Activated T-helper 1 cell treated with anti-CD3 and anti-CD28 coated beads, Interleukin-12 subunit alpha, Interleukin-12 subunit beta, Interleukin-2, Interleukin-4 antibody, amounts not matched to agents 30 ng/mL and 10 ng/mL and 1 ng/mL, durations not matched to agents 14 hours and 24 hours and 36 hours (primary cell): ENCODE measurements around the gene SLC35F3. TPM values are rescaled to one million over a fixed set of nuclear protein-coding genes. Genes with fewer than 3 reads are reported as not detected.
"Not testable (repeated sequence)": the region's sequence is repeated elsewhere in the genome, so short reads cannot be mapped to it uniquely, and the experiment has no call there.

Experiments
- DNase-seq: peaks from one replicate; pipeline ENCODE4 v3.0.0; 2021; ENCODE audit warnings: low spot score
- H3K27ac Mint-ChIP-seq: one replicate; pipeline ENCODE4 v1.8.0; 2021; ENCODE audit warnings: mild to moderate bottlenecking, mixed read lengths
- H3K27me3 Mint-ChIP-seq: one replicate; pipeline ENCODE4 v1.8.0; 2022; ENCODE audit warnings: mild to moderate bottlenecking, moderate library complexity, mixed read lengths; ENCODE audit not compliant: insufficient read depth
- H3K36me3 Mint-ChIP-seq: one replicate; pipeline ENCODE4 v1.8.0; 2021; ENCODE audit warnings: low read depth, mixed read lengths
- H3K4me1 Mint-ChIP-seq: one replicate; pipeline ENCODE4 v1.8.0; 2021; ENCODE audit warnings: low read depth, mixed read lengths
- H3K4me3 Mint-ChIP-seq: one replicate; pipeline ENCODE4 v1.8.0; 2021; ENCODE audit warnings: mild to moderate bottlenecking, moderate library complexity, mixed read lengths
- H3K9me3 Mint-ChIP-seq: one replicate; pipeline ENCODE4 v1.8.0; 2021; ENCODE audit warnings: mixed read lengths
- intact Hi-C: fragments of 100-400 bp; cut with micrococcal nuclease; formaldehyde crosslinking; loops from one replicate; pipeline ENCODE4 v1.15.1; 2024
- total RNA-seq: library from RNA; stranded (reverse); gene quantifications from 2 replicates; pipeline ENCODE4 v1.2.3, GENCODE V29; 2022

Gene SLC35F3
- total RNA-seq, 1 donor from 2014 or later: 7.9 TPM

- Mint-ChIP-seq H3K36me3 (no peaks in the 10 kb centered on the region), H3K27ac (no peak overlapping the region), H3K27me3 (peaks cover 27% of the 10 kb centered on the region), H3K9me3 (no peaks in the 10 kb centered on the region), H3K4me1 (peaks cover 8% of the 10 kb centered on the region), H3K4me3 (no peak overlapping the region)
- intact Hi-C loops: loop anchor here (10.0 kb wide), 1 partner anchor 973 kb away; no protein-coding TSS in a partner anchor
- no peak for DNase-seq
These were observed 207.1 kb downstream of the SLC35F3 start for GRCh38 chr1:234111458-234112142.

DNA sequence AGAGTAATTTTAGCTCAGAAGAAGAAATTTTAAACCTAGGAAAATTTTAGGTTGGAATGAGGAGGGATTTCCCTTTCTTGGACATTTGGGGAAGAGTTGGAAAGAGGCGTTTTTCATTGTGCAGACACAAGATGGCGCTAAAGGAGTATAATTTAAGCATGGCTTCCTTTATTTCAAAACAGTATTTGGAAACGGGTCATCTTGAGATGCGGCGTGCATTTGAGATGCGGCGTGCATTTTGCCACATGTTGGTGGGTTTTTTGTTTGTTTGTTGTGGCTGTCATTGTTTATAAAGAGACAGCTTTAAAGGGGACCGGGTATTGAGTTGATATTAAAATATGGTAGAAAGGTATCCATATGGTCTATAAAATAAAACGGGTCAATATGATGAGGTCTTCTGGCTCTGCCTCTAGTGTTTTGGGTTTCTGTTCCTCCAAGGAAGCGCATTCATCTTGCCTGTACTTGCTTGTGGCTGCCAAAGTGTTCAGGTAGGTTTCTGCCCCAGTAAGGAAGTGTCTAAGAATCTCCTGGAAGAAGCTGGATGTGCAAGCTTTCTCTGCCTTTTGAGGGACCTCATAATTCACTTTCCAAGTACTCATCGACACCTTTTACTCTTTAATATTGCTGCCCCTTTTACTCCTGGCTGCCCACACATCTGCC is 210.3 kb downstream of the SLC35F3 start:
- DNase-seq: no peak
- intact Hi-C loops: loop anchor here (1.0 to 10.0 kb wide), 7 partner anchors 40 to 970 kb away; partner anchors contain the start of gene TARBP1
- no peaks in the 10 kb centered on the region for H3K36me3 Mint-ChIP-seq
- H3K27ac Mint-ChIP-seq: no peak overlapping the region
- peak overlapping the region; percentile 41 for H3K4me3 Mint-ChIP-seq
- H3K27me3 Mint-ChIP-seq: peaks cover 27% of the 10 kb centered on the region
- H3K4me1 Mint-ChIP-seq: peaks cover 8% of the 10 kb centered on the region
- no peaks in the 10 kb centered on the region for H3K9me3 Mint-ChIP-seq

GRCh38 chr1:234118911-234119310 is 214.4 kb downstream of the SLC35F3 start:
- no peak for DNase-seq
- peaks cover 27% of the 10 kb centered on the region for H3K27me3 Mint-ChIP-seq
- H3K36me3 Mint-ChIP-seq: no peaks in the 10 kb centered on the region
- no peak overlapping the region for H3K4me3 Mint-ChIP-seq
- H3K9me3 Mint-ChIP-seq: no peaks in the 10 kb centered on the region
- intact Hi-C loops: loop anchor here (10.0 kb wide), 1 partner anchor 966 kb away; no protein-coding TSS in a partner anchor
- H3K4me1 Mint-ChIP-seq: peaks cover 8% of the 10 kb centered on the region
- no peak overlapping the region for H3K27ac Mint-ChIP-seq

DNA sequence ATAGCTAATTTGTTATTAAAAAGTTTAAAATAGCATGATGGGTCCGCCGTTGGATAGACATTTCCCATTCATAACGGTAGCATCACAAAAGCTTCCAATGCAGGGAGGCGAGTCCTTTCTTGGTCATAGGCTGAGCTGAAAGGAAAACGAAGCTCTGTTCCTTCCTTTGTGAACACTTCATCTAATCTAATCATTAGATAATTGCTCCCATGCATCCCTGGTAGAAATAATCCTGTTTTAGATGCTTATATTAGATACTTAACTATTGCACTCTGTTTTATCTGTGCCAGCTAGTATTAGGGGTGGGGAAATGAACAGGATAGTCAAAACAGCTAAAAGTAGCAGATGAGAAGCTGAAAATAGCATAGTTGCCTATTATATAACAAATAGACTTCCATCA is 215.0 kb downstream of the SLC35F3 start:
- no peak overlapping the region for H3K27ac Mint-ChIP-seq
- H3K27me3 Mint-ChIP-seq: peaks cover 27% of the 10 kb centered on the region
- H3K4me1 Mint-ChIP-seq: peaks cover 8% of the 10 kb centered on the region
- H3K9me3 Mint-ChIP-seq: no peaks in the 10 kb centered on the region
- H3K36me3 Mint-ChIP-seq: no peaks in the 10 kb centered on the region
- no peak for DNase-seq
- H3K4me3 Mint-ChIP-seq: no peak overlapping the region
- intact Hi-C loops: loop anchor here (10.0 kb wide), 1 partner anchor 965 kb away; no protein-coding TSS in a partner anchor

- H3K27me3 Mint-ChIP-seq: peaks cover 25% of the 10 kb centered on the region
- H3K4me1 Mint-ChIP-seq: no peaks in the 10 kb centered on the region
- H3K36me3 Mint-ChIP-seq: no peaks in the 10 kb centered on the region
- intact Hi-C loops: no loop called here
- H3K4me3 Mint-ChIP-seq: no peak overlapping the region
- no peaks in the 10 kb centered on the region for H3K9me3 Mint-ChIP-seq
- no peak overlapping the region for H3K27ac Mint-ChIP-seq
- no peak for DNase-seq
These were observed 216.0 kb downstream of the SLC35F3 start for GRCh38 chr1:234120327-234120944.

GRCh38 chr1:234121659-234122058 is 217.2 kb downstream of the SLC35F3 start:
- H3K4me3 Mint-ChIP-seq, H3K9me3 Mint-ChIP-seq, DNase-seq, H3K4me1 Mint-ChIP-seq, H3K27ac Mint-ChIP-seq, intact Hi-C loops, H3K36me3 Mint-ChIP-seq: not testable (repeated sequence)
- H3K27me3 Mint-ChIP-seq: peaks cover 29% of the 10 kb centered on the region

GRCh38 chr1:234122571-234122970 is 218.1 kb downstream of the SLC35F3 start:
- H3K27me3 Mint-ChIP-seq: peaks cover 33% of the 10 kb centered on the region
- intact Hi-C loops, H3K27ac Mint-ChIP-seq, H3K4me1 Mint-ChIP-seq, H3K4me3 Mint-ChIP-seq, H3K9me3 Mint-ChIP-seq, H3K36me3 Mint-ChIP-seq, DNase-seq: not testable (repeated sequence)

GRCh38 chr1:234123867-234124266 is 219.4 kb downstream of the SLC35F3 start:
- no peak for DNase-seq
- H3K4me1 Mint-ChIP-seq: no peaks in the 10 kb centered on the region
- H3K9me3 Mint-ChIP-seq: no peaks in the 10 kb centered on the region
- no peak overlapping the region for H3K4me3 Mint-ChIP-seq
- H3K36me3 Mint-ChIP-seq: no peaks in the 10 kb centered on the region
- H3K27me3 Mint-ChIP-seq: peaks cover 32% of the 10 kb centered on the region
- intact Hi-C loops: no loop called here
- H3K27ac Mint-ChIP-seq: no peak overlapping the region

DNA sequence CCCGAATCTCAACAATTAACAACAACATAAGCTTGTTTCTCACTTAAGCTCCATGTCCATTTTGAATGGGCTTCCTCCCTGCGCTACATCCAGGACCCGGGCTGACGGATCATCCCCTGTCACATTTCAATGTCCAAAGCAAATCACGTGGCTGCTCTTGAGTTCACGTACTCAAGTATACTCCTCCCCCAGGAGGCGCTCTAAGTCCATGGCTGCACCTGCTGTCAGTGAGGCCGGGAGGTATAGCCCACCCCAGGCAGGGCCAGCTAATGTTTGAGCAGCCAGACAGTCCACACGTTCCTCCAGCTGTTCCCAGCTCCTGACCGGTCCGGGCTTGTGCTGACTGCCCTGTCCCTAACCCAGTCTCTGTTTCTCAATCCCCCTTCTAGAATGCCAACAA is 220.8 kb downstream of the SLC35F3 start:
- H3K9me3 Mint-ChIP-seq: no peaks in the 10 kb centered on the region
- intact Hi-C loops: no loop called here
- H3K27ac Mint-ChIP-seq: no peak overlapping the region
- H3K27me3 Mint-ChIP-seq: peaks cover 21% of the 10 kb centered on the region
- H3K4me3 Mint-ChIP-seq: no peak overlapping the region
- DNase-seq: no peak
- no peaks in the 10 kb centered on the region for H3K4me1 Mint-ChIP-seq
- no peaks in the 10 kb centered on the region for H3K36me3 Mint-ChIP-seq

GRCh38 chr1:234125714-234126113 is 221.2 kb downstream of the SLC35F3 start:
- Mint-ChIP-seq H3K9me3 (no peaks in the 10 kb centered on the region), H3K27ac (no peak overlapping the region), H3K4me1 (no peaks in the 10 kb centered on the region), H3K36me3 (no peaks in the 10 kb centered on the region), H3K27me3 (peaks cover 21% of the 10 kb centered on the region), H3K4me3 (no peak overlapping the region)
- intact Hi-C loops: no loop called here
- no peak for DNase-seq

- peaks cover 21% of the 10 kb centered on the region for H3K27me3 Mint-ChIP-seq
- H3K4me1 Mint-ChIP-seq: no peaks in the 10 kb centered on the region
- H3K36me3 Mint-ChIP-seq: no peaks in the 10 kb centered on the region
- DNase-seq: no peak
- intact Hi-C loops: no loop called here
- H3K9me3 Mint-ChIP-seq: no peaks in the 10 kb centered on the region
- no peak overlapping the region for H3K4me3 Mint-ChIP-seq
- no peak overlapping the region for H3K27ac Mint-ChIP-seq
These were observed 222.7 kb downstream of the SLC35F3 start for GRCh38 chr1:234127026-234127671.

GRCh38 chr1:234132795-234133194 is 228.3 kb downstream of the SLC35F3 start:
- intact Hi-C loops: loop anchor here (10.0 kb wide), 1 partner anchor 58 kb away; no protein-coding TSS in a partner anchor
- DNase-seq: no peak
- Mint-ChIP-seq H3K9me3 (no peaks in the 10 kb centered on the region), H3K27ac (no peak overlapping the region), H3K36me3 (no peaks in the 10 kb centered on the region), H3K27me3 (peaks cover 5% of the 10 kb centered on the region), H3K4me3 (no peak overlapping the region), H3K4me1 (no peaks in the 10 kb centered on the region)
